Measurements from ENCODE around the gene POU3F2. TPM values are rescaled to one million over a fixed set of nuclear protein-coding genes. Genes with fewer than 3 reads are reported as not detected.

Gene POU3F2
- total and polyA plus RNA-seq, 2 donors (not counting 1 experiment from before 2014, with no cell fraction given): not detected

GRCh38 chr6:98844244-98845210 lies 10.2 kb downstream of the POU3F2 start:
- Histone ChIP-seq H3K27me3 (replicated peaks in 1 of 4; ENCODE audit: control extremely low read depth in 1 of 4, control insufficient read depth in 3 of 4, insufficient read depth in 4 of 4, low read length in 3 of 4) (peaks cover 1 to 95% (median 83%) of the 10 kb centered on the region in 4 experiments), H3K4me2 (replicated peaks; ENCODE audit: low read depth, low read length, poor library complexity, severe bottlenecking) (peak overlapping the region; percentile 72)

More at GRCh38 chr6:98844244-98845210, 10.2 kb downstream of the POU3F2 start:
- Histone ChIP-seq H3K9me3 (ENCODE audit: control extremely low read depth in 1 of 3, control insufficient read depth in 2 of 3, insufficient read depth in 1 of 3, low read length in 2 of 3) (peaks cover 0 to 32% (median 0%) of the 10 kb centered on the region in 3 donors), H4K20me1 (ENCODE audit: control insufficient read depth, insufficient read depth, low read length, poor library complexity, severe bottlenecking) (no peaks in the 10 kb centered on the region), H3K79me2 (ENCODE audit: control insufficient read depth, insufficient read depth, low read length) (no peaks in the 10 kb centered on the region), H3K4me3 (ENCODE audit: control extremely low read depth in 1 of 5, extremely low read depth in 1 of 5, insufficient read depth in 1 of 5, low read depth in 2 of 5, low read length in 4 of 5) (peak overlapping the region in 3 of 5 experiments; percentile 9 to 27 (median 24)), H3K36me3 (replicated peaks in 1 of 2; ENCODE audit: control extremely low read depth in 1 of 2, control insufficient read depth in 1 of 2, extremely low read depth in 1 of 2, insufficient read depth in 2 of 2, low read length in 1 of 2) (no peaks in the 10 kb centered on the region), H3K9ac (ENCODE audit: low read length) (peak overlapping the region; percentile 34), H2AFZ (ENCODE audit: insufficient read depth, low read depth, low read length, poor library complexity, severe bottlenecking) (no peak overlapping the region), H3K4me1 (ENCODE audit: control insufficient read depth in 2 of 2, insufficient read depth in 2 of 2, low read length in 2 of 2) (peaks cover 39 to 59% of the 10 kb centered on the region in 2 donors), H3K27ac (ENCODE audit: low read length in 2 of 2) (no peak overlapping the region)
- Mint-ChIP-seq H3K4me1 (peaks cover 33% of the 10 kb centered on the region), H3K27ac (no peak overlapping the region), H3K9me3 (ENCODE audit: insufficient read depth) (no peaks in the 10 kb centered on the region), H3K4me3 (peak overlapping the region; percentile 55), H3K27me3 (peaks cover 73% of the 10 kb centered on the region)
- POLR2A ChIA-PET: no interaction called here
- intact Hi-C loops (cut with micrococcal nuclease): loop anchor here (2.0 to 5.0 kb wide), 4 partner anchors 14 to 1623 kb away; partner anchors contain the start of gene FBXL4
- CTCF ChIA-PET: interaction anchor here (1.3 to 1.9 kb wide), 5 partner anchors 8 to 1347 kb away, joined by 3 to 6 read pairs (median 6); partner anchors contain the start of gene POU3F2
- DNase-seq (peak; percentile 47), ATAC-seq (ENCODE audit: low read depth) (no peak)
- TF ChIP-seq CTCF (IDR thresholded peaks at IDR 0.05) (no peak), EZH2 (IDR thresholded peaks at IDR 0.05; ENCODE audit: borderline replicate concordance, insufficient read depth, low read depth, low read length, poor library complexity, severe bottlenecking) (no peak)
- WGBS (ENCODE audit: insufficient coverage): 4% methylated on average over 26 of the region's 51 CpGs

Data from B cell (primary cell).